A549 (cell line): ENCODE results near the gene ARID1B. TPM values are rescaled to one million over a fixed set of nuclear protein-coding genes. Genes with fewer than 3 reads are reported as not detected.

Experiments
- ATAC-seq, 2 experiments: fragments of 200-7000 bp in 1 of 2; fragments of >200 bp in 1 of 2; cut with Nextera tagmentation in 1 of 2; cut with Tn5 transposase in 1 of 2; 3 replicates each; pipeline versions ENCODE4 v1.8.0 to v1.9.1; 2018 to 2020; ENCODE audit warnings: mild to moderate bottlenecking in 1 of 2, moderate library complexity in 1 of 2
- CTCF ChIA-PET: fragments of 300-600 bp; sonication (Branson Sonifier 250); formaldehyde crosslinking; extraction: SDS; loops from one replicate; lab custom pipeline; 2021; ENCODE audit warnings: antibody characterized with exemption, inconsistent platforms; lab: Yijun Ruan, JAX
- POLR2A ChIA-PET: fragments of 350-600 bp; formaldehyde crosslinking; extraction: SDS; loops from one replicate; lab custom pipeline; 2021; ENCODE audit warnings: antibody characterized with exemption, inconsistent platforms; lab: Yijun Ruan, JAX
- DNase-seq, 2 experiments: peaks; one replicate each; pipeline versions ENCODE4 v3.0.0 to v3.0.0-alpha.2; 2011 to 2016; ENCODE audit warnings: low read depth in 1 of 2, low spot score in 1 of 2
- FAIRE-seq: peaks from 2 replicates; lab custom pipeline; 2011; peaks lifted over from hg19 to GRCh38; lab: Jason Lieb, UNC
- H3K27ac ChIP-seq, 2 experiments: fragments of >200 bp; sonication (Bioruptor Twin); formaldehyde crosslinking; 3 replicates each; pipeline ENCODE4 v1.5.1; 2016 to 2017
- H3K4me1 ChIP-seq: fragments of >200 bp; sonication (Bioruptor Twin); formaldehyde crosslinking; 3 replicates; pipeline ENCODE4 v1.6.1; 2016
- H3K4me2 ChIP-seq: fragments of >200 bp; sonication (Bioruptor Twin); formaldehyde crosslinking; 3 replicates; pipeline ENCODE4 v1.6.1; 2016
- H3K4me3 ChIP-seq: fragments of >200 bp; sonication (Bioruptor Twin); formaldehyde crosslinking; 3 replicates; pipeline ENCODE4 v1.5.1; 2016
- H3K9me3 ChIP-seq: fragments of >200 bp; sonication (Bioruptor Twin); formaldehyde crosslinking; 3 replicates; pipeline ENCODE4 v1.6.1; 2016
- ATOH8 ChIP-seq: fragments of 250-450 bp; sonication (Bioruptor Pico); IDR thresholded peaks from 2 replicates; pipeline ENCODE4 v1.5.0; 2020; ENCODE audit warnings: low read depth, mild to moderate bottlenecking, moderate library complexity
- CEBPB ChIP-seq, 2 experiments: fragments of >200 bp in 1 of 2; sonication (Bioruptor Twin) in 1 of 2; formaldehyde crosslinking in 1 of 2; IDR thresholded peaks; 2 replicates each; pipeline ENCODE4 v1.6.1; 2012 to 2016
- CHD4 ChIP-seq: fragments of 200-600 bp; sonication (generic); IDR thresholded peaks from 2 replicates; pipeline ENCODE4 v1.6.1; 2016; ENCODE audit warnings: antibody characterized with exemption, mild to moderate bottlenecking, borderline replicate concordance
- E2F6 ChIP-seq: IDR thresholded peaks from 2 replicates; pipeline ENCODE4 v1.6.1; 2012; ENCODE audit warnings: low read depth, borderline replicate concordance
- EHF ChIP-seq: fragments of 250-450 bp; sonication (Bioruptor Pico); IDR thresholded peaks from 2 replicates; pipeline ENCODE4 v1.5.0; 2020; ENCODE audit warnings: mild to moderate bottlenecking
- EHMT2 ChIP-seq: fragments of 200-600 bp; sonication (generic); IDR thresholded peaks from 2 replicates; pipeline ENCODE4 v1.6.1; 2016; ENCODE audit warnings: antibody characterized with exemption, low read depth, mild to moderate bottlenecking, moderate library complexity
- ELK1 ChIP-seq: fragments of 150-350 bp; IDR thresholded peaks from 2 replicates; pipeline ENCODE4 v1.6.1; 2014; ENCODE audit warnings: low read depth, mild to moderate bottlenecking, low read length
- HOXB13 ChIP-seq: fragments of 250-450 bp; sonication (Bioruptor Pico); IDR thresholded peaks from 2 replicates; pipeline ENCODE4 v1.5.0; 2020; ENCODE audit warnings: low read depth, mild to moderate bottlenecking, moderate library complexity
- HOXB5 ChIP-seq: fragments of 250-450 bp; sonication (Bioruptor Pico); IDR thresholded peaks from 2 replicates; pipeline ENCODE4 v1.5.0; 2020; ENCODE audit warnings: mild to moderate bottlenecking, moderate library complexity
- JUNB ChIP-seq: fragments of >200 bp; sonication (Bioruptor Twin); formaldehyde crosslinking; IDR thresholded peaks from 2 replicates; pipeline ENCODE4 v1.6.1; 2016
- KDM1A ChIP-seq: fragments of 200-600 bp; sonication (generic); IDR thresholded peaks from 2 replicates; pipeline ENCODE4 v1.6.1; 2016; ENCODE audit warnings: low read depth, mild to moderate bottlenecking
- MAX ChIP-seq: IDR thresholded peaks from 2 replicates; pipeline ENCODE4 v1.6.1; 2012
- NR3C1 ChIP-seq: fragments of >200 bp; sonication (Bioruptor Twin); formaldehyde crosslinking; IDR thresholded peaks from 3 replicates; pipeline ENCODE4 v1.6.1; 2017
- POLR2AphosphoS2 ChIP-seq: conservative IDR thresholded peaks from 2 replicates; pipeline ENCODE4 v1.6.1; 2012; ENCODE audit warnings: low read length, improper control_type of control experiment, inconsistent platforms
- REST ChIP-seq: fragments of 200-600 bp; sonication (generic); IDR thresholded peaks from 2 replicates; pipeline ENCODE4 v1.6.1; 2016; ENCODE audit warnings: antibody characterized with exemption, mild to moderate bottlenecking, moderate library complexity
- RNF2 ChIP-seq: fragments of 200-600 bp; sonication (generic); IDR thresholded peaks from 2 replicates; pipeline ENCODE4 v1.6.1; 2016; ENCODE audit warnings: low read depth, mild to moderate bottlenecking, antibody characterized with exemption, moderate library complexity, borderline replicate concordance
- SMC3 ChIP-seq: fragments of >200 bp; sonication (Bioruptor Twin); formaldehyde crosslinking; IDR thresholded peaks from 3 replicates; pipeline ENCODE4 v1.6.1; 2018; ENCODE audit warnings: inconsistent platforms
- SREBF2 ChIP-seq: fragments of 450-650 bp; IDR thresholded peaks from 2 replicates; pipeline ENCODE4 v1.6.1; 2014; ENCODE audit warnings: mild to moderate bottlenecking, moderate library complexity
- TFCP2L1 ChIP-seq: fragments of 250-450 bp; sonication (Bioruptor Pico); IDR thresholded peaks from 2 replicates; pipeline ENCODE4 v1.5.0; 2021; ENCODE audit warnings: mild to moderate bottlenecking
- USF2 ChIP-seq: fragments of 450-650 bp; IDR thresholded peaks from 2 replicates; pipeline ENCODE4 v1.6.1; 2014; ENCODE audit warnings: antibody characterized with exemption
- ZFP36 ChIP-seq: fragments of 450-650 bp; IDR thresholded peaks from 2 replicates; pipeline ENCODE4 v1.6.1; 2014; ENCODE audit warnings: borderline replicate concordance; ENCODE audit not compliant: partially characterized antibody
- ZNF302 ChIP-seq: fragments of 250-450 bp; sonication (Bioruptor Pico); IDR thresholded peaks from 2 replicates; pipeline ENCODE4 v1.9.0; 2021; ENCODE audit warnings: inconsistent platforms, mild to moderate bottlenecking, moderate library complexity
- WGBS: methylation state at CpG from one replicate; pipeline ENCODE4 v1.1.6; 2017; ENCODE audit errors: missing lambda C conversion rate; 5-methylcytosine and 5-hydroxymethylcytosine counted together
- polyA plus RNA-seq, 4 experiments: library from polyadenylated mRNA; depleted of rRNA in 3 of 4; stranded (reverse); fragments of >200 nt; fragmentation: RNase III in 1 of 4; extraction: RNeasy Plus Mini Kit Qiagen cat#74134 plus additional on column Dnase treatment in 1 of 4; gene quantifications; 2 replicates in 3 of 4; 3 replicates in 1 of 4; pipeline ENCODE4 v1.2.3, GENCODE V29; 2011 to 2017

Gene ARID1B
- polyA plus RNA-seq, 2 of the 4 experiments (the other 2 are of a cell fraction): 13.5 to 16.3 TPM

GRCh38 chr6:156842598-156843250 lies 65.5 kb downstream of the ARID1B start:
- H3K4me2 ChIP-seq: no peak overlapping the region
- H3K4me3 ChIP-seq: no peak overlapping the region
- 98% methylated on average over 3 of the region's 3 CpGs for WGBS
- TF ChIP-seq SMC3 (no peak), EHF (CRISPR knock-in tag) (no peak), CEBPB (IDR thresholded peaks at IDR 0.05) (no peak), EHMT2 (no peak), CHD4 (no peak)
- FAIRE-seq (no peak), ATAC-seq (no peak), DNase-seq (no peak)
- POLR2A ChIA-PET: no interaction called here
- CTCF ChIA-PET: interaction anchor here (1.1 kb wide), 1 partner anchor 12 kb away, joined by 3 read pairs; no protein-coding TSS in a partner anchor
- H3K27ac ChIP-seq: no peak overlapping the region
- no peaks in the 10 kb centered on the region for H3K9me3 ChIP-seq
- H3K4me1 ChIP-seq: peaks cover 5% of the 10 kb centered on the region; the same call in 1 of the 3 replicates

GRCh38 chr6:156844089-156844488 lies 66.9 kb downstream of the ARID1B start:
- POLR2A ChIA-PET: no interaction called here
- Histone ChIP-seq H3K27ac (no peak overlapping the region), H3K4me3 (no peak overlapping the region), H3K4me2 (no peak overlapping the region), H3K9me3 (no peaks in the 10 kb centered on the region), H3K4me1 (peaks cover 16% of the 10 kb centered on the region; the same call in 2 of the 3 replicates)
- no peak for DNase-seq
- CTCF ChIA-PET: no interaction called here
- FAIRE-seq: no peak
- WGBS: 90% methylated on average over 3 of the region's 3 CpGs
- no peak for TF ChIP-seq SREBF2
- no peak for TF ChIP-seq SMC3
- no peak for TF ChIP-seq USF2
- no peak for TF ChIP-seq NR3C1
- TF ChIP-seq HOXB5 (CRISPR knock-in tag): no peak
- TF ChIP-seq RNF2: no peak
- no peak for TF ChIP-seq KDM1A
- TF ChIP-seq E2F6: no peak
- no peak for TF ChIP-seq POLR2AphosphoS2
- TF ChIP-seq REST: no peak
- no peak for TF ChIP-seq ZNF302 (CRISPR knock-in tag)
- no peak for TF ChIP-seq MAX
- TF ChIP-seq ATOH8 (CRISPR knock-in tag): no peak
- TF ChIP-seq TFCP2L1 (CRISPR knock-in tag): no peak
- no peak for TF ChIP-seq ZFP36
- TF ChIP-seq JUNB: no peak
- no peak for TF ChIP-seq HOXB13
- no peak for TF ChIP-seq ELK1
- ATAC-seq: no peak
